ENCODE results near the gene ZFHX3.

- TF ChIP-seq CTCF (IDR thresholded peaks at IDR 0.05) (no peak), POLR2A (IDR thresholded peaks at IDR 0.05) (no peak)
Observed at GRCh38 chr16:72970656-72971055, 77.3 kb downstream of the ZFHX3 start.

Measured in testis (tissue), 2 donors.